Lung (tissue), 12 donors: ENCODE measurements around the gene IFNG-AS1. TPM values are rescaled to one million over a fixed set of nuclear protein-coding genes. Genes with fewer than 3 reads are reported as not detected.
A peak's percentile ranks its signal among the peaks of the same experiment; 100 is the strongest.

Source experiments
- ATAC-seq: fragments of 200-7000 bp; cut with Tn5 transposase; one replicate; pipeline ENCODE4 v1.9.1; 2020; ENCODE audit warnings: moderate number of reproducible peaks; ENCODE audit not compliant: insufficient read depth, low FRiP score
- DNase-seq, 3 donors: peaks; one replicate each; pipeline ENCODE4 v3.0.0-alpha.2; 2013 to 2017
- H3K27ac ChIP-seq, 2 donors: one replicate each; pipeline ENCODE4 v1.5.1; 2013; ENCODE audit warnings: mild to moderate bottlenecking in 2 of 2, moderate library complexity in 2 of 2, control low read depth in 1 of 2, inconsistent platforms in 1 of 2, low read depth in 1 of 2, low read length in 1 of 2
- H3K27me3 ChIP-seq, 3 donors: one replicate each; pipeline ENCODE4 v1.5.1; 2013; ENCODE audit warnings: low read length in 2 of 3; ENCODE audit not compliant: control insufficient read depth in 3 of 3, insufficient read depth in 3 of 3
- H3K36me3 ChIP-seq, 4 donors: one replicate each; pipeline ENCODE4 v1.5.1; 2013; ENCODE audit warnings: low read length in 4 of 4, mild to moderate bottlenecking in 1 of 4, moderate library complexity in 1 of 4; ENCODE audit not compliant: control insufficient read depth in 4 of 4, insufficient read depth in 4 of 4
- H3K4me1 ChIP-seq, 5 donors: one replicate each; pipeline ENCODE4 v1.5.1; 2013; ENCODE audit warnings: low read length in 5 of 5, mild to moderate bottlenecking in 2 of 5, moderate library complexity in 1 of 5; ENCODE audit not compliant: control insufficient read depth in 5 of 5, insufficient read depth in 5 of 5
- H3K4me3 ChIP-seq: one replicate; pipeline ENCODE4 v1.5.1; 2013; ENCODE audit warnings: mild to moderate bottlenecking, control low read depth, moderate library complexity
- H3K9ac ChIP-seq, 2 donors: one replicate each; pipeline ENCODE4 v1.5.1; 2013; ENCODE audit warnings: low read length in 2 of 2, control low read depth in 1 of 2; ENCODE audit not compliant: insufficient read depth in 1 of 2
- H3K9me3 ChIP-seq, 4 donors: one replicate each; pipeline ENCODE4 v1.5.1; 2013; ENCODE audit warnings: low read length in 3 of 4, mild to moderate bottlenecking in 1 of 4, moderate library complexity in 1 of 4; ENCODE audit not compliant: control insufficient read depth in 4 of 4, insufficient read depth in 3 of 4
- WGBS, 2 donors: extraction: QIAGEN DNeasy Blood & Tissue Kit; methylation state at CpG; one replicate each; pipeline ENCODE4 v1.1.7; 2013; 5-methylcytosine and 5-hydroxymethylcytosine counted together
- polyA plus RNA-seq, 2 donors: library from polyadenylated mRNA; stranded (reverse); fragments of 200-250 nt; gene quantifications; one replicate each; pipeline ENCODE4 v1.2.1, GENCODE V29; 2013
- total RNA-seq, 2 donors: library from RNA; depleted of rRNA in 1 of 2; stranded (reverse); fragments of >200 nt in 1 of 2; gene quantifications; one replicate each; pipeline ENCODE4 v1.2.1, GENCODE V29; 2014 to 2021
- TF ChIP-seq, protein P1 (sequence below): IDR thresholded peaks from 2 replicates; pipeline ENCODE4 v1.5.1; 2012; ENCODE audit warnings: mild to moderate bottlenecking; ENCODE audit errors: control extremely low read depth, extremely low read depth
- donor health status: control.
- donor health status: control.
- donor health status: Bipolar disorder and iron deficiency.
- donor health status: healthy.
- donor health status: DM: yes; HTN: yes; CAD: no.

IFNG-AS1 gene
- total and polyA plus RNA-seq, 4 donors: 0.03 to 1.2 (median 0.31) TPM; not detected in 1

DNA sequence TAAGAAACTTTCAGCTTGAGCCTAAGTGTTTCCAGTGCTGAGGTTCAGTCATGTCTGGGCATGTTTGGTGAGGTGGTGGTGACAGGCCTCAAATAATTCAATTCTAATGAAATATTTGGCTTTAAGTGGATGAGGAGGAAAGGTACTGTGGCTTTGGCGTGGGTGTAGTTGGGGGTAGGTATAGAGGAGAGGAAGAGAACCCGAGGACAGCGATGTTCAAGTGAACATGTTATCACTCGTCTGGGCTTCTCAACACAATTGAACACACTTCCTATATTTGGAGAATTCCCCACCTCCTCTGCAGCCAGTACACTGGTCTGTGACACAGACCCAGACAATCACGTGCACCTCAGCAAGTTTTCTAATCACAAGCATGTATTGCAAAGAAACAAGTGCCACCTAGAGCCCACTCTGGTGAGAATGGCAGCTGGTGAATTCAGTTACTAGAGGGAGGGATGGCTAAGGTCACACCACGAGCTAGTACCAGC, 53.0 kb downstream of the IFNG-AS1 start:
- 47 to 49% methylated on average over 6 of the region's 6 CpGs for WGBS, 2 donors
- Histone ChIP-seq H3K4me3 (no peak overlapping the region), H3K4me1 (no peaks in the 10 kb centered on the region), H3K9ac (no peak overlapping the region), H3K9me3 (no peaks in the 10 kb centered on the region), H3K27me3 (no peaks in the 10 kb centered on the region), H3K36me3 (no peaks in the 10 kb centered on the region), H3K27ac (no peak overlapping the region)
- ATAC-seq (no peak), DNase-seq (peak in 1 of 3 donors; percentile 4)
- TF ChIP-seq, protein P1, sequence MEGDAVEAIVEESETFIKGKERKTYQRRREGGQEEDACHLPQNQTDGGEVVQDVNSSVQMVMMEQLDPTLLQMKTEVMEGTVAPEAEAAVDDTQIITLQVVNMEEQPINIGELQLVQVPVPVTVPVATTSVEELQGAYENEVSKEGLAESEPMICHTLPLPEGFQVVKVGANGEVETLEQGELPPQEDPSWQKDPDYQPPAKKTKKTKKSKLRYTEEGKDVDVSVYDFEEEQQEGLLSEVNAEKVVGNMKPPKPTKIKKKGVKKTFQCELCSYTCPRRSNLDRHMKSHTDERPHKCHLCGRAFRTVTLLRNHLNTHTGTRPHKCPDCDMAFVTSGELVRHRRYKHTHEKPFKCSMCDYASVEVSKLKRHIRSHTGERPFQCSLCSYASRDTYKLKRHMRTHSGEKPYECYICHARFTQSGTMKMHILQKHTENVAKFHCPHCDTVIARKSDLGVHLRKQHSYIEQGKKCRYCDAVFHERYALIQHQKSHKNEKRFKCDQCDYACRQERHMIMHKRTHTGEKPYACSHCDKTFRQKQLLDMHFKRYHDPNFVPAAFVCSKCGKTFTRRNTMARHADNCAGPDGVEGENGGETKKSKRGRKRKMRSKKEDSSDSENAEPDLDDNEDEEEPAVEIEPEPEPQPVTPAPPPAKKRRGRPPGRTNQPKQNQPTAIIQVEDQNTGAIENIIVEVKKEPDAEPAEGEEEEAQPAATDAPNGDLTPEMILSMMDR: no peak

- TF ChIP-seq, protein P1: no peak
- no peaks in the 10 kb centered on the region for H3K36me3 ChIP-seq
- ATAC-seq (no peak), DNase-seq (no peak)
- H3K9ac ChIP-seq: no peak overlapping the region
- H3K27me3 ChIP-seq: no peaks in the 10 kb centered on the region
- 70 to 89% methylated on average over 1 of the region's 1 CpG for WGBS, 2 donors
- no peaks in the 10 kb centered on the region for H3K9me3 ChIP-seq
- H3K4me1 ChIP-seq: no peaks in the 10 kb centered on the region
- H3K27ac ChIP-seq: no peak overlapping the region
- H3K4me3 ChIP-seq: no peak overlapping the region
Measured at GRCh38 chr12:68043435-68043834, 54.2 kb downstream of the IFNG-AS1 start.

DNA sequence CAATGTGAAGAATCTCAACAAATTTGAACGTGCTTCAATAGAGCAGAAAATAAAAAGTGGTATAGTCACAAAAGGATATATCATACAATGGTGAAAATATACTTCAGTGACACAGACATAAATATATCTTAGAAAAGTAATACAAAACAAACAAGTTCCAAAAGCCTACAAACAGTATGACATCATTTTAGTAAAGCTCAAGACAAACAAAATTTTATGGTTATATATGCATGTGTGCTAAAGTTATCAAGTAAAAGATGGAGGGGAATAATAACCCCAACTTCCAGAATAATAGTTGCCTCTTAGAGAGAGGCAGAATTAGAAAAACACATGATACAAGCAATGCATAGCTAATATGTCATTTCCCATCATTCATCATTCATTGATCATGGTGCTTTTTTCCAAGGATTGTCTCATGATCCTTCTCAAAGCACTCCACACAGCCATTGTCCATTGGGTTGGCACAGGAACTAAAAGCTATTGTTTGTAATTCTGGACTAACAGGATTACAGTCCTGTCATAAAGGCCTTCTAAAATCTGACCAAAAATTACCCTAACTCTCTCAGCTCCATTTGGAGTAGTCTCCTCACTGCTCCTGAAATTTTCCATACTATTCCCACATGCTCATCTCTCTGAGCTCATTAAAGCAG, 59.5 kb downstream of the IFNG-AS1 start:
- DNase-seq (no peak), ATAC-seq (no peak)
- Histone ChIP-seq H3K9ac (no peak overlapping the region), H3K4me1 (no peaks in the 10 kb centered on the region), H3K27ac (no peak overlapping the region), H3K27me3 (no peaks in the 10 kb centered on the region), H3K9me3 (no peaks in the 10 kb centered on the region), H3K36me3 (no peaks in the 10 kb centered on the region), H3K4me3 (no peak overlapping the region)
- 89% methylated on average over 1 of the region's 1 CpG for WGBS, 2 donors
- TF ChIP-seq, protein P1: no peak

GRCh38 chr12:68056300-68056699, 67.1 kb downstream of the IFNG-AS1 start:
- DNase-seq (no peak), ATAC-seq (no peak)
- no peak overlapping the region for H3K27ac ChIP-seq
- H3K4me3 ChIP-seq: no peak overlapping the region
- no peaks in the 10 kb centered on the region for H3K4me1 ChIP-seq
- H3K9ac ChIP-seq: no peak overlapping the region
- H3K27me3 ChIP-seq: no peaks in the 10 kb centered on the region
- WGBS, 2 donors: 83 to 97% methylated on average over 2 of the region's 2 CpGs
- peaks cover 0 to 3% (median 0%) of the 10 kb centered on the region in 4 donors for H3K9me3 ChIP-seq
- TF ChIP-seq, protein P1: no peak
- H3K36me3 ChIP-seq: no peaks in the 10 kb centered on the region
